Measurements from ENCODE around the gene RBM12.
A peak's percentile ranks its signal among the peaks of the same experiment; 100 is the strongest.

The RBM12 gene

DNA sequence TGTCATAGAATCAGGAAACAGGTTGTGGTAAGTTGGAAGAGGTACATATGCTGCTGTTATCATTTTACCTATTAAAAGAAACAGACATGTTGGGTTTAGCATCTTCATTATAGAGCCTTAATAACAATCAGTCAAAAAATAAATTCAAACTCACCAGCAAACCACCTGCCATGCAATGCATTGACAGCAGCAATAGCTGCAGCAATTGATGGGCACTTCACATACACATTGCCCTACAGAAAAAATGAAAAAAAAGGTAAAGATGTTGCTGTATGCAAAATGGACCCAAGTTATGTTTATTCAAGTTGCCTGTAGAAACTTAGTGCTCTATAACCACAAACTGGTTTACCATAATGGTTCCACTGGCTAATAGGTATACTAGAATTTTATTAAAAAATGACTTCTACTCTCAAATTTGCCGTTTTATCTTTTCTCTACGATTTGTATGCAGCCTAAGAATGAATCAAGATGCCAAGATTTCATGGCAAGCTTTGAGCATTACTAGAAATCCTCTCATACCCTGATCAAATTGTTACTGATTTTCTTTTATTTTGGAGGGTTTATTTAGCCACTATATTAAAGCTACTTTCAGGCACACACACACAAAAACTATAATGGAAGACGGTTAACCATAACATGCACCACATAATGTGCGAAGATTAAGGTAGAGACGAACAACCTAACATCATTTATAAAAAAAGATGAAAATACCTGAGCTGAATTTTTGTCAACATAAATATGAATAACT is 40.0 kb upstream of the RBM12 start:
- no peaks in the 10 kb centered on the region for H3K9me3 ChIP-seq (ENCODE audit: control insufficient read depth, insufficient read depth, low read length)
- no peak overlapping the region for H3K27ac ChIP-seq (ENCODE audit: low read depth, low read length)
- no peak overlapping the region for H3K9ac ChIP-seq (ENCODE audit: low read depth, low read length)
- H3K4me3 ChIP-seq (ENCODE audit: low read depth, low read length) = no peak overlapping the region
- H3K27me3 ChIP-seq (ENCODE audit: control insufficient read depth, insufficient read depth, low read length) = no peaks in the 10 kb centered on the region
- peaks cover 86% of the 10 kb centered on the region for H3K36me3 ChIP-seq (ENCODE audit: control insufficient read depth, insufficient read depth, low read length)
- H3K4me1 ChIP-seq (ENCODE audit: control insufficient read depth, insufficient read depth, low read length) = no peaks in the 10 kb centered on the region

DNA sequence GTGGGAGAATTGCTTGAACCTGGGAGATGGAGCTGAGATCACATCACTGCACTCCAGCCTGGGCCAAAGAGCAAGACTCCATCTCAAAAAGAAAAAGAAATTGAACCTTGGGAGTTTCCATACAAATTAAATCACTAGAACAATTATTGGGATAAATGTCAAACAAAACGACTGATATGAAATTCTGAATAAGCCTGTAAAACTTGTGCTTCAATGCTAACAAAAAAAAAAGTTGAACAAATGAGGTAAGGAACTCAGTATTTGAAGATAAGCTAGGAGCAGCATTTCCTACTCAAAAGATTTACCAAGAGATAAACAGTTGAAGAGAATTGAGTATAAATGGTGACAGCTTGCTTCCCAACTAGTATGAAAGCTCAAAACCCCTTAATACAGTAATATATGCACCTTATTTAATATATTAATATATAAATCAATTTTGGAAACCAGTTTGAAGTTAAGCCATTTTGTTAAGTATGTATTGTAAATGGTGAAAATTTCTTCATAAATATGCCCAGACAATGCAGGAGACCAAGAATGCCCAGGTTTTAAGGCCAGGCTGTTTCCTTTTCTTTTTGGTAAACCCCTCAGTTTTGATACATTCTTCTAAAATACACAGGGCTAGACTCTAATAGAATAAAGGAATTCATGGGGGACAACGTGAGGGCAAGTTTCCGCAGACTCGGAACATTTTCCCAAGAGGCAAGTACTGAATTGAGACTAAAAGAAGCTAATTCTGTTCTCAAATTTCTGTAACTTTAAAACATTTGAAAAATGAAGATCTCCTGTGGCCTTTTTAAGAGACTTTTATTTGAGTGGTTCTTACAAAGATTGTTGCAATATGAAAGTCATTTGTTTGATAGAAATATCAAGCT is 38.4 kb upstream of the RBM12 start:
- peak overlapping the region; percentile 7 for H3K27ac ChIP-seq (ENCODE audit: low read depth, low read length)

DNA sequence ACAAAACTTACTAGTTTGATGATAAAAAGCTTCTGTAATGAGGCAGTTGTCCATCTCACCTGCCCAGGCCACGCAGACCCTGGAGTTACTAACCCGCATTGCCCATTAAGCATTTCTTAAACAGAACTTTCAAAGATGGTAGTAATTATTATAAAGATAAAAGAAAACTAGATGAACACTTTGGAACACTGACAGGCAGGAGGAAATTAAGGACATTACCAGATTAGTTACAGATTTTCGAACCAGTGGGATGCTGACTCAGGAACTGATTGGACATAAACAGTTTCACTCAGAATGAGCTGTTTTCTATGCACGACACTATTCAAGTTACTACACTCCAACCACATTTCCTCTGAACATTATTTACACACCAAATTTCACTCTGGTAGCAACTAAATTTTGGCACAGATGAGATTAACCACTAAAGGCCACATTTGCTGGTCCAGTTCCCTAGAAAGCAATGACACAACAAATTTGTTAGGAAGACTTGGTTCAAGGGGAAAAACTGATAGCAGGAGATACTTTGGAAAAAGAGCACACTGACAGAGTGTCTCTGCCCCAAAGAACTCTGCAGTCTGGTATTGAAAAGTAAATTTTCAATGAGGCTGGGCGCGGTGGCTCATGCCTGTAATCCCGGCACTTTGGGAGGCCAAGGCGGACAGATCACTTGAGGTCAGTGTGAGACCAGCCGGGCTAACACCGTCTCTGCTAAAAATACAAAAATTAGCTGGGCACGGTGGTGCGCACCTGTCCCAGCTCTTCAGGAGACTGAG is 37.5 kb upstream of the RBM12 start:
- Histone ChIP-seq H3K27me3 (ENCODE audit: control insufficient read depth, insufficient read depth, low read length) (no peaks in the 10 kb centered on the region), H3K36me3 (ENCODE audit: control insufficient read depth, insufficient read depth, low read length) (peaks cover 62% of the 10 kb centered on the region), H3K9me3 (ENCODE audit: control insufficient read depth, insufficient read depth, low read length) (no peaks in the 10 kb centered on the region), H3K9ac (ENCODE audit: low read depth, low read length) (no peak overlapping the region), H3K27ac (ENCODE audit: low read depth, low read length) (peak overlapping the region; percentile 21), H3K4me1 (ENCODE audit: control insufficient read depth, insufficient read depth, low read length) (peaks cover 6% of the 10 kb centered on the region), H3K4me3 (ENCODE audit: low read depth, low read length) (no peak overlapping the region)

More for the DNA sequence above, 38.4 kb upstream of the RBM12 start:
- Histone ChIP-seq H3K27me3 (ENCODE audit: control insufficient read depth, insufficient read depth, low read length) (no peaks in the 10 kb centered on the region), H3K9ac (ENCODE audit: low read depth, low read length) (no peak overlapping the region), H3K4me3 (ENCODE audit: low read depth, low read length) (no peak overlapping the region), H3K4me1 (ENCODE audit: control insufficient read depth, insufficient read depth, low read length) (peaks cover 2% of the 10 kb centered on the region; the same call in 1 of the 2 replicates), H3K36me3 (ENCODE audit: control insufficient read depth, insufficient read depth, low read length) (peaks cover 70% of the 10 kb centered on the region), H3K9me3 (ENCODE audit: control insufficient read depth, insufficient read depth, low read length) (no peaks in the 10 kb centered on the region)

DNA sequence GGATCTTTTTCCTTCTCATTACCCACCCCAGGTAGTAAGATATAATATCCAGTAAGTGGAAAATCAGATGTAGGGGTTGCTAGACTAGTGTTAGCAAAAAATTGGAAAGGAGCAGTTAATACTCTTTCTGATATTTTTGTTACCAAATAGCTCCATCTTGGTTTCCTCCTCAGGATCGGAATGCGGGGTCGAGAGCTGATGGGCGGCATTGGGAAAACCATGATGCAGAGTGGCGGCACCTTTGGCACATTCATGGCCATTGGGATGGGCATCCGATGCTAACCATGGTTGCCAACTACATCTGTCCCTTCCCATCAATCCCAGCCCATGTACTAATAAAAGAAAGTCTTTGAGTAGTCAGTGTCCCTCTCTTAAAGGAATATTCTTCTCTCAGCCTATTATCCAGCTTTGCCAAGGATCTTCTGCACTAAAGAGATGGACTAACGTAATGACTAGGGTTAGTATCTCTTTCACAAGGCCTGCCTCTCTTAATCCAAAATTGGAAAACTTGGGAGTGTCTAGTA is 36.0 kb upstream of the RBM12 start:
- Histone ChIP-seq H3K9me3 (ENCODE audit: control insufficient read depth, insufficient read depth, low read length) (no peaks in the 10 kb centered on the region), H3K9ac (ENCODE audit: low read depth, low read length) (no peak overlapping the region), H3K36me3 (ENCODE audit: control insufficient read depth, insufficient read depth, low read length) (peaks cover 53% of the 10 kb centered on the region), H3K4me3 (ENCODE audit: low read depth, low read length) (peak overlapping the region; percentile 95), H3K4me1 (ENCODE audit: control insufficient read depth, insufficient read depth, low read length) (peaks cover 6% of the 10 kb centered on the region), H3K27ac (ENCODE audit: low read depth, low read length) (peak overlapping the region; percentile 92), H3K27me3 (ENCODE audit: control insufficient read depth, insufficient read depth, low read length) (no peaks in the 10 kb centered on the region)

DNA sequence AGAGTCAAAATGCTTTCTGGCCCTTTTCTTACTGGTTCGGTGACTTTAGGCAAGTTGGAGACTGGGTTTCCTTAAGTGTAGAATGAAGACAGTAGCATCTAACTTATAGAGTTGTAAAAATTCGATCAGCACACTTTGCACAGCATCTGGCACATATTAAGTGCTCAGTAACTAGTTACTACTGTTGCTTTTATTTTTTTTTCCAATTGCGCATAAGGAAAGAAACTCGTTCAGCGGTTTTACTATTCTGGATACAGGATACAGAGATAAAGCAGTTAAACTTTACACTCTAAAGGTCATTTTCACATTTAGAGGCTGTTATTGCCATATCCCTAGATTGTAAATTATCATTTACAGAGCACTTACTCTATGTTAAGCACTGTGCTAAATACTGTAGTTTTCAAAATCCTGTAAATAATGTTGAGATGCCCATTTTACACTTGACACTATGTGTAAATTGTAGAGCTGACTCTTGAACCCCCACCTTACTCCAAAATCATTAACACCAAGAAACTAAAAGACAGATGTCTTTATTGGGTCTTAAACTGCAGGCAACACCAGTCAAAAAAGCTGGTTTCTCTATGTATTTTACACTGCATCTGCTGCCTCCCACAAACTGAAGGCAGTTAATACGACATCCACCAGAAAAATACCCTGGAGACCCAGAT is 35.4 kb upstream of the RBM12 start:
- peaks cover 6% of the 10 kb centered on the region for H3K4me1 ChIP-seq (ENCODE audit: control insufficient read depth, insufficient read depth, low read length)
- peaks cover 53% of the 10 kb centered on the region for H3K36me3 ChIP-seq (ENCODE audit: control insufficient read depth, insufficient read depth, low read length)
- H3K9ac ChIP-seq (ENCODE audit: low read depth, low read length) = peak overlapping the region; percentile 92
- no peaks in the 10 kb centered on the region for H3K9me3 ChIP-seq (ENCODE audit: control insufficient read depth, insufficient read depth, low read length)
- peak overlapping the region; percentile 92 for H3K27ac ChIP-seq (ENCODE audit: low read depth, low read length)
- H3K27me3 ChIP-seq (ENCODE audit: control insufficient read depth, insufficient read depth, low read length) = no peaks in the 10 kb centered on the region
- H3K4me3 ChIP-seq (ENCODE audit: low read depth, low read length) = peak overlapping the region; percentile 95

DNA sequence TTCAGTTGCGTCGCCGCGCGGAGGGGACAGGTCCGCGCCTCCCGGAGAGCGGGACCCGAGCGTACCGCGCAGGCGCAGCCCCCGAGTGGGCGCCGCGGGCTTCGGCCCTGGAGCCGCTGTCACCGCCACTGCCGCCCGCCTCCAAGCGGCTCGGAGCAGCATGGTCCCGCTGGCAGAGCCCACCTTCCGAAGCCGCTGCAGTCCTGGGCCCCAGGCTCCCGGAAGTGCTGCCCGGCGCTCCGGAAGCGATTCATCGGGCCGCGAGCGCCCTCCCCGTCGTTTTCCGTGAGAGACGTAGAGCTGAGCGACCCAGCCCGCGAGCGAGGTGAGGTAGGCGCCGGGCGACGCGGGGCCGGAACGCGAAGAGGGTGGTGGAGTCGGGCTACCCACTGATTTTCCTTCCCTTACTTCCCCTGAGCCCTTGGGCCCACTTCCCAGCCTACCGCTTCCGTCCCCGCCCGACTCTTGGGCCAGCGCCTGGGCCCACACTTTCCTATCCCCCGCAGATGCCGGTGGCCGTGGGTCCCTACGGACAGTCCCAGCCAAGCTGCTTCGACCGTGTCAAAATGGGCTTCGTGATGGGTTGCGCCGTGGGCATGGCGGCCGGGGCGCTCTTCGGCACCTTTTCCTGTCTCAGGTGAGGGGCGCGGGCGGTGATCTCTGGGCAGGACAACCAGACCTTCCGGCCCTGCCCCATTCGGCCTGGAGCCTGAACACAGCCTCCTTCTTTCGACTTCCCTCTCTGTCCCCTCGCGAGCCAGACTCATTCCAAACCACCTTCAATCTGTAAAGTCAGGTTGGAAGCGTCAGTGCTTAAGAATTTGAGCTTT is 34.6 kb upstream of the RBM12 start, which contains the start of the genes NFS1 and ROMO1:
Gene NFS1, minus strand, starts transcription at position 226 of the 830 bp plus-strand sequence. Its CDS starts 64 bp downstream, at position 162.
Gene ROMO1, plus strand, starts transcription at position 279 of the 830 bp plus-strand sequence. Its CDS starts 228 bp downstream, at position 507.
- Histone ChIP-seq H3K4me3 (ENCODE audit: low read depth, low read length) (peak within 1 kb of the TSS; percentile 95), H3K36me3 (ENCODE audit: control insufficient read depth, insufficient read depth, low read length) (peaks cover 49% of the 10 kb centered on the region)

DNA sequence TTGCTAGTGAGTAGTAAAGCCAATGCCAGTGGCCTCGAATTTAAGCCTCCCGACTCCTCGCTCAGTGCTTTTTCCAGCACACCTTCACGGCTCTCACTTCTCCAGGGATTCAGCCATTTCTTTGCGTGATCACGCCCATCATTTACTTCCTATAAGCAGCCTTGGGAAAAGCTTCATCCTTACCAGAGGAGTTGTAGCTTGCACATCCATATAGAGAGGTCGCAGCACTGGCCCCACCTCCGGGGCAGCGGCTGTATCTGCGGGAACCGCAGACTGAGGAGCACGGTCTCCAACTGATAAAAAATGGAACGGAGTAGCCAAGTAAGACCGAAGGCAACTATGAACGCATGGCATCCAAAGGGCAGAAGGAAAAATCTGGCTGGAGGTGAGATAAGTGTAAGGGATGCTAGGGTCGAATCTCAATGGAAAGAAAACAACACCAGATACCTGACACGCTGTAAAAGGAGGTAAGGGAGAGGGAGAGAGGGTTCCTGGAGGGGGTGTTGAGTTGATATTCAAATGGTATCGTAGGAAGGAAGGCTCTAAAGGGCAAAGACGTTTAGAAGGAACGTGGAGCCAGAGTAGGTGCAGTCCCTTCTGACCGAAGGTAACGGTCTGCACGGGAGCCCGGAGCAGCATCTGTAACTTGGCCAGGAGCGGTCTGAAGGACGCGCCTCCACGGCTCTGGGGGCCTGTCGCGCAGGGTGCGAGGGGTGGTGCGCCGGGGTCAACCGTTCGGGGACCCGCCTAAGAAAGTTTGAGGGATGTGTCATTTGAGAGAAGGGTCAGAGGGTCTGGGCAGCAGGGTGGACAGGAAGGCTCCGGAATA is 33.8 kb upstream of the RBM12 start:
- Histone ChIP-seq H3K9ac (ENCODE audit: low read depth, low read length) (peak overlapping the region; percentile 1; the same call in 1 of the 2 replicates), H3K9me3 (ENCODE audit: control insufficient read depth, insufficient read depth, low read length) (no peaks in the 10 kb centered on the region), H3K36me3 (ENCODE audit: control insufficient read depth, insufficient read depth, low read length) (peaks cover 47% of the 10 kb centered on the region), H3K4me1 (ENCODE audit: control insufficient read depth, insufficient read depth, low read length) (peaks cover 6% of the 10 kb centered on the region), H3K27ac (ENCODE audit: low read depth, low read length) (peak overlapping the region; percentile 92), H3K4me3 (ENCODE audit: low read depth, low read length) (peak overlapping the region; percentile 95), H3K27me3 (ENCODE audit: control insufficient read depth, insufficient read depth, low read length) (no peaks in the 10 kb centered on the region)

More for the DNA sequence above, 34.6 kb upstream of the RBM12 start, which contains the start of the genes NFS1 and ROMO1:
- Histone ChIP-seq H3K27me3 (ENCODE audit: control insufficient read depth, insufficient read depth, low read length) (no peaks in the 10 kb centered on the region), H3K9me3 (ENCODE audit: control insufficient read depth, insufficient read depth, low read length) (no peaks in the 10 kb centered on the region), H3K9ac (ENCODE audit: low read depth, low read length) (peak within 1 kb of the TSS; percentile 92), H3K4me1 (ENCODE audit: control insufficient read depth, insufficient read depth, low read length) (peaks cover 6% of the 10 kb centered on the region), H3K27ac (ENCODE audit: low read depth, low read length) (peak within 1 kb of the TSS; percentile 92)

DNA sequence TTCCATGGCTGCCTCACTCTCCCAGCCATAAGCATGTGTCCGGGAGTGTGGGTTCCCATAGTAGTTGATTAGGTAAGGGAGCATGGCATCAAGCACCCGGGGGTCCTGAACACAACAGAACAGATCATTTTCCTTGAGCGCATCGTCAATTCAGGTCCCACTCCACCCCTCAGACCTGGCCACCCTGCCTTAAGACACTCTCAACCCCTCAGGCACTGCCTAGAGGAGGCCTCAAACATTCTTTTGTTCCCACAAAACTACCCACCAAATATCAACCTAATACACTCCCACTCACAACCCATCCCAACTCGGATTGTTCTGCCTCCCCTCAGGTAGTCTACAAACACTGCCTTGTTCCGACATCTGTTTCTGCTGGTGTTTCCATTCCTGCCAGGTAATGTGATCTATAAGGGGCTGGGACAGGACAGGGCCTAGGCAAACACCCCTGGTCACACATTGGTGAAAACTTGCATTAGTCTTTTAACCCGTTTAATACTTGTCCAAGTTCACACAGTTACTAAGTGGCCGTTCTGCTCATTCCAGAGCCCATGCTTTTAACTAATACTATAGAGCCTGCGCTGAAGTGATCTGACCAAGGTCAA is 33.1 kb upstream of the RBM12 start:
- H3K9ac ChIP-seq (ENCODE audit: low read depth, low read length) = no peak overlapping the region
- H3K4me3 ChIP-seq (ENCODE audit: low read depth, low read length) = peak overlapping the region; percentile 95
- H3K9me3 ChIP-seq (ENCODE audit: control insufficient read depth, insufficient read depth, low read length) = no peaks in the 10 kb centered on the region
- peaks cover 6% of the 10 kb centered on the region for H3K4me1 ChIP-seq (ENCODE audit: control insufficient read depth, insufficient read depth, low read length)
- no peaks in the 10 kb centered on the region for H3K27me3 ChIP-seq (ENCODE audit: control insufficient read depth, insufficient read depth, low read length)
- H3K36me3 ChIP-seq (ENCODE audit: control insufficient read depth, insufficient read depth, low read length) = peaks cover 39% of the 10 kb centered on the region
- H3K27ac ChIP-seq (ENCODE audit: low read depth, low read length) = no peak overlapping the region

DNA sequence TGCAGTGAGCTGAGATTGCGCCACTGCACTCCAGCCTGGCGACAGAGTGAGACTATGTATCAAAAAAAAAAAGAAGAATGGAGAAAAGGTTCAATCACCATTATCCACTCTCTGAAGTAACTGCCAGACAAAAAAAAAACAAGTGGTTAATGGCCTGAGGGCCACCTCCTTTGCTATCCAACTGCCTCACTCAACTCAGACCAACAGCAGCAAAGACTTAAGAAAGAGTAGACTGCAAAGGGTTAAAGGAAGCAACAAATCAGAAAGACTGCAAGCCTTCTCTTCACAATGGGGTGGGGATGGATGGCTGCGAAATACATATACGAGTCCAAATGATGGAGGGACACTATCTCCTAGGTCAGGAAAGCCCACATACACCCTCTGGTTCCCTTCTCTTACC is 31.3 kb upstream of the RBM12 start:
- Histone ChIP-seq H3K27ac (ENCODE audit: low read depth, low read length) (no peak overlapping the region), H3K9me3 (ENCODE audit: control insufficient read depth, insufficient read depth, low read length) (no peaks in the 10 kb centered on the region), H3K27me3 (ENCODE audit: control insufficient read depth, insufficient read depth, low read length) (no peaks in the 10 kb centered on the region), H3K9ac (ENCODE audit: low read depth, low read length) (no peak overlapping the region), H3K36me3 (ENCODE audit: control insufficient read depth, insufficient read depth, low read length) (peaks cover 28% of the 10 kb centered on the region), H3K4me1 (ENCODE audit: control insufficient read depth, insufficient read depth, low read length) (peaks cover 6% of the 10 kb centered on the region), H3K4me3 (ENCODE audit: low read depth, low read length) (no peak overlapping the region)
